SK-N-SH (cell line): ENCODE measurements around the gene TEKT2. TPM values are rescaled to one million over a fixed set of nuclear protein-coding genes. Genes with fewer than 3 reads are reported as not detected.

Experiments used
- CTCF ChIA-PET: fragments of 300-600, 350-600 bp; formaldehyde crosslinking; extraction: SDS; loops from one replicate; lab custom pipeline; 2021; lab: Yijun Ruan, JAX
- POLR2A ChIA-PET: fragments of 350-600 bp; sonication (Branson Sonifier 250); formaldehyde crosslinking; extraction: SDS; loops from one replicate; lab custom pipeline; 2020; ENCODE audit warnings: antibody characterized with exemption, inconsistent platforms; lab: Yijun Ruan, JAX
- DNase-seq: peaks from one replicate; pipeline ENCODE4 v3.0.0; 2012
- H2AFZ ChIP-seq: fragments of 200-600 bp; sonication (generic); 2 replicates; pipeline ENCODE4 v1.8.1; 2016; ENCODE audit warnings: antibody characterized with exemption, mild to moderate bottlenecking, low read depth
- H3F3A ChIP-seq: fragments of 200-600 bp; sonication (generic); replicated peaks from 2 replicates; pipeline ENCODE3; 2016; ENCODE audit warnings: antibody characterized with exemption, mild to moderate bottlenecking; ENCODE audit not compliant: insufficient read depth
- H3K27ac ChIP-seq, 2 experiments: fragments of 200-500 bp in 1 of 2; fragments of 200-600 bp in 1 of 2; sonication (Bioruptor generic) in 1 of 2; sonication (generic), shearing (Covaris generic) in 1 of 2; 2 replicates each; pipeline versions ENCODE4 v1.5.1 to v1.6.1; 2014 to 2016; ENCODE audit warnings: low read depth in 2 of 2, inconsistent platforms in 1 of 2, low read length in 1 of 2, mild to moderate bottlenecking in 1 of 2, mixed read lengths in 1 of 2
- H3K27me3 ChIP-seq: fragments of 200-600 bp; sonication (generic), shearing (Covaris generic); 2 replicates; pipeline ENCODE4 v1.6.1; 2016; ENCODE audit warnings: mixed run types; ENCODE audit not compliant: insufficient read depth
- H3K36me3 ChIP-seq, 2 experiments: fragments of 200-500 bp in 1 of 2; fragments of 200-600 bp in 1 of 2; sonication (Bioruptor generic) in 1 of 2; sonication (generic) in 1 of 2; replicated peaks in 1 of 2; 2 replicates each; pipeline versions ENCODE3 to v1.5.1; 2014 to 2016; ENCODE audit warnings: low read length in 1 of 2, mild to moderate bottlenecking in 1 of 2; ENCODE audit not compliant: insufficient read depth in 2 of 2, control insufficient read depth in 1 of 2
- H3K4me1 ChIP-seq, 2 experiments: fragments of 200-500 bp in 1 of 2; fragments of 200-600 bp in 1 of 2; sonication (Bioruptor generic) in 1 of 2; sonication (generic), shearing (Covaris generic) in 1 of 2; 2 replicates each; pipeline versions ENCODE4 v1.5.1 to v1.6.1; 2014 to 2016; ENCODE audit warnings: low read depth in 1 of 2, low read length in 1 of 2, mixed run types in 1 of 2; ENCODE audit not compliant: insufficient read depth in 2 of 2, control insufficient read depth in 1 of 2
- H3K4me2 ChIP-seq: fragments of 200-600 bp; sonication (generic), shearing (Covaris generic); 2 replicates; pipeline ENCODE4 v1.6.1; 2017; ENCODE audit warnings: mixed run types
- H3K4me3 ChIP-seq, 2 experiments: fragments of 200-500 bp in 1 of 2; fragments of 200-600 bp in 1 of 2; sonication (Bioruptor generic) in 1 of 2; sonication (generic), shearing (Covaris generic) in 1 of 2; 2 replicates each; pipeline versions ENCODE4 v1.5.1 to v1.8.1; 2014 to 2016; ENCODE audit warnings: low read depth in 2 of 2, inconsistent platforms in 1 of 2, low read length in 1 of 2, mild to moderate bottlenecking in 1 of 2, mixed read lengths in 1 of 2, moderate library complexity in 1 of 2
- H3K79me2 ChIP-seq: fragments of 200-600 bp; sonication (generic); 2 replicates; pipeline ENCODE4 v1.8.1; 2017; ENCODE audit warnings: mild to moderate bottlenecking; ENCODE audit not compliant: insufficient read depth
- H3K9ac ChIP-seq: fragments of 200-600 bp; sonication (generic); 2 replicates; pipeline ENCODE4 v1.6.1; 2017; ENCODE audit warnings: mixed run types
- H3K9me2 ChIP-seq: fragments of 200-600 bp; sonication (generic); 2 replicates; pipeline ENCODE4 v1.6.1; 2017; ENCODE audit warnings: mixed run types
- H3K9me3 ChIP-seq: fragments of 200-600 bp; sonication (generic); 2 replicates; pipeline ENCODE4 v1.6.1; 2017; ENCODE audit warnings: mixed run types, mild to moderate bottlenecking, moderate library complexity
- H4K20me1 ChIP-seq: fragments of 200-600 bp; sonication (generic); 2 replicates; pipeline ENCODE4 v1.6.1; 2017; ENCODE audit warnings: mild to moderate bottlenecking, mixed run types; ENCODE audit not compliant: insufficient read depth
- CHD2 ChIP-seq: fragments of 150-350 bp; IDR thresholded peaks from 2 replicates; pipeline ENCODE4 v1.6.1; 2018; ENCODE audit warnings: low read length; ENCODE audit not compliant: partially characterized antibody
- ELF1 ChIP-seq: IDR thresholded peaks from 2 replicates; pipeline ENCODE4 v1.4.0; 2012
- FOXM1 ChIP-seq: IDR thresholded peaks from 2 replicates; pipeline ENCODE4 v1.4.0; 2012; ENCODE audit warnings: low read depth, mild to moderate bottlenecking
- GABPA ChIP-seq: IDR thresholded peaks from 2 replicates; pipeline ENCODE4 v1.4.0; 2012; ENCODE audit warnings: low read depth, mild to moderate bottlenecking
- GATA2 ChIP-seq: sonication (generic); formaldehyde crosslinking; IDR thresholded peaks from 2 replicates; pipeline ENCODE4 v1.5.0; 2020; ENCODE audit warnings: mild to moderate bottlenecking, missing genetic modification reagents
- IRF3 ChIP-seq: fragments of 150-350 bp; IDR thresholded peaks from 2 replicates; pipeline ENCODE4 v1.6.1; 2016; ENCODE audit warnings: mild to moderate bottlenecking, low read depth, low read length
- MEF2A ChIP-seq: IDR thresholded peaks from 2 replicates; pipeline ENCODE4 v1.4.0; 2012; ENCODE audit warnings: low read depth, borderline replicate concordance
- MXI1 ChIP-seq: IDR thresholded peaks from 2 replicates; pipeline ENCODE4 v1.6.1; 2012; ENCODE audit warnings: mild to moderate bottlenecking, low read depth, low read length, improper control_type of control experiment
- NFIC ChIP-seq: IDR thresholded peaks from 2 replicates; pipeline ENCODE4 v1.4.0; 2012; ENCODE audit warnings: borderline replicate concordance
- NRF1 ChIP-seq: IDR thresholded peaks from 2 replicates; pipeline ENCODE4 v1.6.1; 2012; ENCODE audit warnings: low read depth, mild to moderate bottlenecking, low read length
- POLR2AphosphoS5 ChIP-seq: IDR thresholded peaks from 2 replicates; pipeline ENCODE4 v1.6.1; 2012; ENCODE audit warnings: low read depth, low read length
- RAD21 ChIP-seq: IDR thresholded peaks from 2 replicates; pipeline ENCODE4 v1.6.1; 2012; ENCODE audit warnings: mild to moderate bottlenecking, low read length
- REST ChIP-seq: IDR thresholded peaks from 2 replicates; pipeline ENCODE4 v1.6.1; 2012; ENCODE audit warnings: mild to moderate bottlenecking, low read depth, low read length, moderate library complexity
- RXRA ChIP-seq: IDR thresholded peaks from 2 replicates; pipeline ENCODE4 v1.4.0; 2012; ENCODE audit warnings: low read depth, mild to moderate bottlenecking, borderline replicate concordance
- TCF12 ChIP-seq: IDR thresholded peaks from 2 replicates; pipeline ENCODE4 v1.4.0; 2012
- TEAD4 ChIP-seq: IDR thresholded peaks from 2 replicates; pipeline ENCODE4 v1.4.0; 2012; ENCODE audit warnings: mild to moderate bottlenecking, borderline replicate concordance; ENCODE audit not compliant: insufficient read depth
- YY1 ChIP-seq: IDR thresholded peaks from 2 replicates; pipeline ENCODE4 v1.4.0; 2012; ENCODE audit warnings: low read depth, mild to moderate bottlenecking
- WGBS: methylation state at CpG from one replicate; pipeline ENCODE4 v1.1.6; 2017; ENCODE audit warnings: low lambda C conversion rate; 5-methylcytosine and 5-hydroxymethylcytosine counted together
- polyA plus RNA-seq, 3 experiments: library from polyadenylated mRNA; depleted of rRNA; stranded (reverse); fragments of >200 nt; gene quantifications; 2 replicates each; pipeline ENCODE4 v1.2.3, GENCODE V29; 2012
- TF ChIP-seq, protein P1 (sequence below): fragments of 200-600 bp; sonication (generic); IDR thresholded peaks from 2 replicates; pipeline ENCODE4 v1.6.1; 2017; ENCODE audit warnings: antibody characterized with exemption, mild to moderate bottlenecking, moderate library complexity
- TF ChIP-seq, protein P2 (sequence below): fragments of 150-350 bp; IDR thresholded peaks from 2 replicates; pipeline ENCODE4 v1.6.1; 2017; ENCODE audit warnings: antibody characterized with exemption, low read length, low read depth, borderline replicate concordance

The TEKT2 gene
- 1.0 and 1.2 TPM in 2 replicates for polyA plus RNA-seq (2012; rRNA removed)
- polyA plus RNA-seq (2012; cell fraction: cytosol; rRNA removed) = 0.17 and 0.30 TPM in 2 replicates
- polyA plus RNA-seq (2012; cell fraction: nucleus; rRNA removed) = 4.1 and 4.4 TPM in 2 replicates

GRCh38 chr1:36083635-36084496 is at the start of gene TEKT2:
TEKT2 (plus strand) TSS chr1:36084094; CDS start chr1:36084922, 828 bp downstream.
- ChIA-PET POLR2A (no interaction called here), CTCF (interaction anchor here (0.6 to 2.2 kb wide), 6 partner anchors 16 to 202 kb away, joined by 3 to 12 read pairs (median 3); partner anchors contain the start of gene TRAPPC3)
- Histone ChIP-seq H3K79me2 (peaks cover 1% of the 10 kb centered on the region; the same call in 1 of the 2 replicates), H3K9me3 (no peaks in the 10 kb centered on the region), H3F3A (peaks cover 6% of the 10 kb centered on the region), H3K9ac (peak within 1 kb of the TSS; percentile 65), H3K4me1 (peaks cover 0 to 14% of the 10 kb centered on the region in 2 experiments; a peak in 1 of 4 replicates), H3K4me2 (peak within 1 kb of the TSS; percentile 73), H4K20me1 (no peaks in the 10 kb centered on the region), H2AFZ (peak within 1 kb of the TSS; percentile 95), H3K27me3 (no peaks in the 10 kb centered on the region), H3K4me3 (peak within 1 kb of the TSS; percentile 54 to 57), H3K9me2 (no peaks in the 10 kb centered on the region), H3K27ac (peak within 1 kb of the TSS in 1 of 2 experiments; percentile 58; a peak in 1 of 4 replicates), H3K36me3 (no peaks in the 10 kb centered on the region)
- 21% methylated on average over 28 of the region's 59 CpGs for WGBS
- peak; percentile 96 for DNase-seq
- TF ChIP-seq CHD2 (peak; percentile 10), FOXM1 (no peak), MXI1 (peak; percentile 13; the same call in 1 of the 2 replicates)
- TF ChIP-seq, protein P1, sequence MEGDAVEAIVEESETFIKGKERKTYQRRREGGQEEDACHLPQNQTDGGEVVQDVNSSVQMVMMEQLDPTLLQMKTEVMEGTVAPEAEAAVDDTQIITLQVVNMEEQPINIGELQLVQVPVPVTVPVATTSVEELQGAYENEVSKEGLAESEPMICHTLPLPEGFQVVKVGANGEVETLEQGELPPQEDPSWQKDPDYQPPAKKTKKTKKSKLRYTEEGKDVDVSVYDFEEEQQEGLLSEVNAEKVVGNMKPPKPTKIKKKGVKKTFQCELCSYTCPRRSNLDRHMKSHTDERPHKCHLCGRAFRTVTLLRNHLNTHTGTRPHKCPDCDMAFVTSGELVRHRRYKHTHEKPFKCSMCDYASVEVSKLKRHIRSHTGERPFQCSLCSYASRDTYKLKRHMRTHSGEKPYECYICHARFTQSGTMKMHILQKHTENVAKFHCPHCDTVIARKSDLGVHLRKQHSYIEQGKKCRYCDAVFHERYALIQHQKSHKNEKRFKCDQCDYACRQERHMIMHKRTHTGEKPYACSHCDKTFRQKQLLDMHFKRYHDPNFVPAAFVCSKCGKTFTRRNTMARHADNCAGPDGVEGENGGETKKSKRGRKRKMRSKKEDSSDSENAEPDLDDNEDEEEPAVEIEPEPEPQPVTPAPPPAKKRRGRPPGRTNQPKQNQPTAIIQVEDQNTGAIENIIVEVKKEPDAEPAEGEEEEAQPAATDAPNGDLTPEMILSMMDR = 0 out of 2 replicates have a peak, but pooled peaks have one; percentile 7

GRCh38 chr1:36034692-36035091 is 49.2 kb upstream of the TEKT2 start:
- no peak overlapping the region for H2AFZ ChIP-seq
- H3K9me3 ChIP-seq = no peaks in the 10 kb centered on the region
- ChIA-PET POLR2A (no interaction called here), CTCF (interaction anchor here (1.0 kb wide), 1 partner anchor 10 kb away, joined by 4 read pairs; no protein-coding TSS in a partner anchor)
- H3K4me3 ChIP-seq = no peak overlapping the region
- no peaks in the 10 kb centered on the region for H3K27me3 ChIP-seq
- no peaks in the 10 kb centered on the region for H4K20me1 ChIP-seq
- H3K36me3 ChIP-seq = peaks cover 9 to 53% of the 10 kb centered on the region in 2 experiments
- peak overlapping the region; percentile 7; the same call in 1 of the 2 replicates for H3K4me2 ChIP-seq
- H3K9me2 ChIP-seq = no peaks in the 10 kb centered on the region
- no peak overlapping the region for H3K9ac ChIP-seq
- no peak for DNase-seq
- no peaks in the 10 kb centered on the region for H3K4me1 ChIP-seq
- H3K79me2 ChIP-seq = no peaks in the 10 kb centered on the region
- peaks cover 12% of the 10 kb centered on the region for H3F3A ChIP-seq
- peak overlapping the region in 1 of 2 experiments; percentile 29; a peak in 1 of 4 replicates for H3K27ac ChIP-seq
- TF ChIP-seq GABPA = no peak
- no peak for TF ChIP-seq RAD21
- TF ChIP-seq IRF3 = no peak
- TF ChIP-seq REST = no peak
- TF ChIP-seq YY1 = no peak
- TF ChIP-seq TEAD4 = no peak
- no peak for TF ChIP-seq NRF1
- no peak for TF ChIP-seq GATA2 (CRISPR knock-in tag)
- TF ChIP-seq TCF12 = no peak
- TF ChIP-seq POLR2AphosphoS5 = no peak
- TF ChIP-seq NFIC = no peak
- no peak for TF ChIP-seq MEF2A
- TF ChIP-seq, protein P2, sequence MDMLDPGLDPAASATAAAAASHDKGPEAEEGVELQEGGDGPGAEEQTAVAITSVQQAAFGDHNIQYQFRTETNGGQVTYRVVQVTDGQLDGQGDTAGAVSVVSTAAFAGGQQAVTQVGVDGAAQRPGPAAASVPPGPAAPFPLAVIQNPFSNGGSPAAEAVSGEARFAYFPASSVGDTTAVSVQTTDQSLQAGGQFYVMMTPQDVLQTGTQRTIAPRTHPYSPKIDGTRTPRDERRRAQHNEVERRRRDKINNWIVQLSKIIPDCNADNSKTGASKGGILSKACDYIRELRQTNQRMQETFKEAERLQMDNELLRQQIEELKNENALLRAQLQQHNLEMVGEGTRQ = no peak
- no peak for TF ChIP-seq ELF1
- TF ChIP-seq RXRA = no peak
